HepG2 (cell line): ENCODE results near the gene MAP2K3. TPM values are rescaled to one million over a fixed set of nuclear protein-coding genes. Genes with fewer than 3 reads are reported as not detected.

ENCODE experiments used
- ATAC-seq: fragments of 200-7000 bp; cut with Tn5 transposase; 3 replicates; pipeline ENCODE4 v1.9.1; 2020; ENCODE audit warnings: mild to moderate bottlenecking, moderate library complexity
- BruUV-seq: library from RNA; stranded (reverse); fragments of 400-500 nt; replicated peaks from 2 replicates; lab custom pipeline; 2021; lab: Mats Ljungman, UMichigan
- CTCF ChIA-PET: fragments of 300-600 bp; formaldehyde crosslinking; extraction: SDS; loops from one replicate; lab custom pipeline; 2021; ENCODE audit warnings: low total read pairs, inconsistent platforms, low intra/inter-chr PET ratio; lab: Yijun Ruan, JAX
- POLR2A ChIA-PET: fragments of 350-600 bp; sonication (Branson Sonifier 250); formaldehyde crosslinking; loops from one replicate; lab custom pipeline; 2020; ENCODE audit warnings: antibody characterized with exemption, inconsistent platforms; lab: Yijun Ruan, JAX
- DNase-seq: peaks from one replicate; pipeline ENCODE4 v3.0.0-alpha.2; 2015; ENCODE audit warnings: low spot score
- FAIRE-seq: peaks from 3 replicates; lab custom pipeline; 2011; peaks lifted over from hg19 to GRCh38; lab: Jason Lieb, UNC
- H2AFZ ChIP-seq: one replicate; pipeline ENCODE4 v1.6.1; 2011; ENCODE audit warnings: low read length, inconsistent platforms
- H3K27ac ChIP-seq: fragments of 300-600 bp; 3 replicates; pipeline ENCODE4 v1.8.0; 2011; ENCODE audit warnings: mixed run types, mild to moderate bottlenecking, mixed read lengths, low read length, inconsistent platforms; ENCODE audit not compliant: insufficient read depth; ENCODE audit errors: extremely low read length
- H3K27me3 ChIP-seq, 2 experiments: fragments of 200-600 bp in 1 of 2; 2 replicates in 1 of 2; 3 replicates in 1 of 2; pipeline versions ENCODE4 v1.6.0 to v1.8.0; 2011; ENCODE audit warnings: low read length in 2 of 2, mild to moderate bottlenecking in 2 of 2, moderate library complexity in 2 of 2, inconsistent platforms in 1 of 2; ENCODE audit not compliant: insufficient read depth in 2 of 2, control insufficient read depth in 1 of 2
- H3K36me3 ChIP-seq, 2 experiments: fragments of 200-600 bp in 1 of 2; replicated peaks in 1 of 2; 2 replicates in 1 of 2; 3 replicates in 1 of 2; pipeline versions ENCODE4 v1.5.1 to v1.8.0; 2011; ENCODE audit warnings: low read length in 2 of 2, inconsistent platforms in 1 of 2; ENCODE audit not compliant: insufficient read depth in 2 of 2, control insufficient read depth in 1 of 2
- H3K4me1 ChIP-seq: 2 replicates; pipeline ENCODE4 v1.5.1; 2012; ENCODE audit warnings: low read length, inconsistent platforms; ENCODE audit not compliant: insufficient read depth
- H3K4me2 ChIP-seq: 2 replicates; pipeline ENCODE4 v1.6.0; 2011; ENCODE audit warnings: low read depth, low read length, inconsistent platforms
- H3K4me3 ChIP-seq, 3 experiments: fragments of 200-600 bp in 1 of 3; sonication (generic), shearing (Covaris generic) in 1 of 3; replicated peaks in 1 of 3; 2 replicates each; pipeline ENCODE4 v1.5.1; 2011 to 2016; ENCODE audit warnings: low read length in 3 of 3, inconsistent platforms in 2 of 3, low read depth in 2 of 3, mild to moderate bottlenecking in 2 of 3, control low read depth in 1 of 3, mixed read lengths in 1 of 3; ENCODE audit not compliant: insufficient read depth in 1 of 3
- H3K79me2 ChIP-seq: one replicate; pipeline ENCODE4 v1.6.1; 2011; ENCODE audit warnings: low read length, inconsistent platforms; ENCODE audit not compliant: insufficient read depth
- H3K9ac ChIP-seq: 2 replicates; pipeline ENCODE4 v1.6.0; 2011; ENCODE audit warnings: mild to moderate bottlenecking, low read depth, low read length, inconsistent platforms; ENCODE audit not compliant: insufficient read depth
- H3K9me3 ChIP-seq: 2 replicates; pipeline ENCODE4 v1.5.1; 2012; ENCODE audit warnings: mild to moderate bottlenecking, low read length
- H4K20me1 ChIP-seq: 2 replicates; pipeline ENCODE4 v1.6.0; 2011; ENCODE audit warnings: inconsistent platforms, mild to moderate bottlenecking, low read length, moderate library complexity; ENCODE audit not compliant: insufficient read depth
- AGO2 ChIP-seq: fragments of 200-400 bp; formaldehyde crosslinking; optimal IDR thresholded peaks from 2 replicates; pipeline ENCODE3; 2017; ENCODE audit warnings: mild to moderate bottlenecking, low read depth, low read length, moderate library complexity
- CHCHD3 ChIP-seq: sonication (generic); formaldehyde crosslinking; IDR thresholded peaks from 2 replicates; pipeline ENCODE4 v1.8.0; 2022; ENCODE audit warnings: mild to moderate bottlenecking, missing genetic modification reagents, moderate library complexity
- RBFOX2 ChIP-seq: fragments of 200-400 bp; formaldehyde crosslinking; IDR thresholded peaks from 2 replicates; pipeline ENCODE4 v1.6.1; 2017; ENCODE audit warnings: low read depth, mild to moderate bottlenecking, low read length
- ZC3H4 ChIP-seq: sonication (generic); formaldehyde crosslinking; IDR thresholded peaks from 2 replicates; pipeline ENCODE4 v1.4.0; 2020; ENCODE audit warnings: missing genetic modification reagents, borderline replicate concordance
- ZNF468 ChIP-seq: sonication (generic); formaldehyde crosslinking; IDR thresholded peaks from 2 replicates; pipeline ENCODE4 v1.8.0; 2022; ENCODE audit warnings: mild to moderate bottlenecking, moderate library complexity, missing genetic modification reagents
- WGBS: methylation state at CpG from one replicate; pipeline ENCODE4 v1.1.6; 2017; ENCODE audit warnings: low lambda C conversion rate; 5-methylcytosine and 5-hydroxymethylcytosine counted together
- in situ Hi-C: cut with HindIII; loops from 2 replicates; pipeline ENCODE4 v1.10.0; 2017; ENCODE audit warnings: low pct_unique_long_range_greater_than_20kb; ENCODE audit not compliant: extremely low pct_ligation_motif_present
- intact Hi-C: fragments of 100-400 bp; cut with micrococcal nuclease; formaldehyde crosslinking; loops from one replicate; pipeline ENCODE4 v1.10.0; 2022; ENCODE audit not compliant: unreplicated experiment
- polyA plus RNA-seq, 8 experiments: library from polyadenylated mRNA; depleted of rRNA in 3 of 8; stranded (reverse) in 7 of 8; unstranded in 1 of 8; fragments of >200 nt; fragmentation: Illumina TruSeq in 4 of 8; extraction: Trizol in 4 of 8; gene quantifications; 2 replicates each; pipeline versions ENCODE4 v1.2.1 to v1.2.3, GENCODE V29; 2011 to 2016; ENCODE audit warnings: low read depth in 4 of 8, missing spikeins in 1 of 8, mixed read lengths in 1 of 8; ENCODE audit not compliant: insufficient read depth in 1 of 8
- total RNA-seq, 5 experiments: library from RNA; depleted of rRNA; stranded (reverse); fragments of >200 nt; fragmentation: Illumina TruSeq; extraction: Trizol; gene quantifications; 2 replicates each; pipeline ENCODE4 v1.2.3, GENCODE V29; 2016; ENCODE audit warnings: low read depth in 1 of 5

MAP2K3 gene
- total and polyA plus RNA-seq, 2 of the 13 experiments (the other 11 are each of a cell fraction or from before 2014, with no cell fraction given) = 20.5 to 27.4 TPM

DNA sequence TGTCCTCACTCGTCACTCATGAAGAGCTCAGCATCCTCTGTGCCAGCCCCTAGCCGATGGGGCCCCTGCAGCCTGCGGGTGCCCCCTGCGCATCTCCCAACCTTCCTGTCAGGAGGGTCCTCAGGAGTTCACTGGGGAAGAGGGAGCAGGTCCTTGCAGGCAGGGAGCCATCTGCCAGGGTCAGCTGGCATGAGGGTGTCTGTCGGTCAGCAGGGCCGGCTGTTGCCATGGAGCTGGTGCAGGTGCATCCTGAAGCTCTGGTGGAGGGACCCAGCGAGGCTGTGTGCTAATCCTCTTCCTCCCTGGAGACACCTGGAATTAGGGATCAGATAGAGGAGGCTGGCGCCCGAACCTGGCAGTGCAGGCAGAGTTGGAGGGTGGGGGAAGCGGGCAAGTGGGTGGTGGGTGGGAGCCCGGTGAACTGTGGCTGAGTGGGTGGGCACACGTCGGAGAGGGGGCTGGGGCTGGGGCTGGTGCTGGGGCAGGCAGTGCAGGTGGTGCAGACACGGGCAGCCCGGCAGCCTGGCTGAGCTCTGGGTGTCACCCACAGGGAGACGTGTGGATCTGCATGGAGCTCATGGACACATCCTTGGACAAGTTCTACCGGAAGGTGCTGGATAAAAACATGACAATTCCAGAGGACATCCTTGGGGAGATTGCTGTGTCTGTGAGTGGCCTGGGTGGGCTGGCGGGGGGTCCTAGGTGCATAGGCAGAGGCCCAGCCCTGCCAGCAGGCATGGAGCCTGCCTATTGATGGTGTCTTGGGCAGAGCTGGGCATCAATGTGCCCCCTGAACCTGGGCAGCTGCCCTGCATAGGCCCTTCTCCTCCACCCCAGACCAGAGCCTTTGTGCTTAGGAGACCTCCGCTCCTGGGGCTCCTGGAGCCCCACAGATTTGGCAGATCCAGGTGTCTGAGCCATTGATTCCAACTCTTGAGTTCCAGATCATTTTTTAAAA is 17.4 kb downstream of the MAP2K3 start:
- BruUV-seq = no TSS peak
- no peak overlapping the region for H2AFZ ChIP-seq
- no peak overlapping the region for H3K27ac ChIP-seq
- POLR2A ChIA-PET = interaction anchor here (0.7 kb wide), 1 partner anchor 15 kb away, joined by 4 read pairs; no protein-coding TSS in a partner anchor
- CTCF ChIA-PET = no interaction called here
- H3K79me2 ChIP-seq = peaks cover under 1% of the 10 kb centered on the region
- no peak for DNase-seq
- no peaks in the 10 kb centered on the region for H3K4me1 ChIP-seq
- no peak overlapping the region for H3K4me2 ChIP-seq
- 52% methylated on average over 16 of the region's 19 CpGs for WGBS
- peaks cover 29 to 59% of the 10 kb centered on the region in 2 experiments for H3K36me3 ChIP-seq
- H3K4me3 ChIP-seq = no peak overlapping the region
- H3K27me3 ChIP-seq = no peaks in the 10 kb centered on the region; a peak in 1 of 5 replicates
- TF ChIP-seq RBFOX2 = 0 out of 2 replicates have a peak, but pooled peaks have one; percentile 34
- peak; percentile 67 for TF ChIP-seq AGO2
- no peak for TF ChIP-seq ZC3H4 (CRISPR knock-in tag)
- TF ChIP-seq CHCHD3 = no peak
- TF ChIP-seq ZNF468 (CRISPR knock-in tag) = no peak
- in situ Hi-C loops = loop anchor here (25.0 kb wide), 1 partner anchor 460 kb away; no protein-coding TSS in a partner anchor
- FAIRE-seq = no peak
- no peak for ATAC-seq
- no peaks in the 10 kb centered on the region for H3K9me3 ChIP-seq
- intact Hi-C loops = no loop called here
- peaks cover 14% of the 10 kb centered on the region; the same call in 1 of the 2 replicates for H4K20me1 ChIP-seq
- H3K9ac ChIP-seq = no peak overlapping the region
